ENCODE results near the gene AGBL4. TPM values are rescaled to one million over a fixed set of nuclear protein-coding genes. Genes with fewer than 3 reads are reported as not detected.
"Not testable (repeated sequence)": the region's sequence is repeated elsewhere in the genome, so short reads cannot be mapped to it uniquely, and the experiment has no call there.

Gene AGBL4
- total and polyA plus RNA-seq, 2 donors: 0.18 to 0.24 TPM

DNA sequence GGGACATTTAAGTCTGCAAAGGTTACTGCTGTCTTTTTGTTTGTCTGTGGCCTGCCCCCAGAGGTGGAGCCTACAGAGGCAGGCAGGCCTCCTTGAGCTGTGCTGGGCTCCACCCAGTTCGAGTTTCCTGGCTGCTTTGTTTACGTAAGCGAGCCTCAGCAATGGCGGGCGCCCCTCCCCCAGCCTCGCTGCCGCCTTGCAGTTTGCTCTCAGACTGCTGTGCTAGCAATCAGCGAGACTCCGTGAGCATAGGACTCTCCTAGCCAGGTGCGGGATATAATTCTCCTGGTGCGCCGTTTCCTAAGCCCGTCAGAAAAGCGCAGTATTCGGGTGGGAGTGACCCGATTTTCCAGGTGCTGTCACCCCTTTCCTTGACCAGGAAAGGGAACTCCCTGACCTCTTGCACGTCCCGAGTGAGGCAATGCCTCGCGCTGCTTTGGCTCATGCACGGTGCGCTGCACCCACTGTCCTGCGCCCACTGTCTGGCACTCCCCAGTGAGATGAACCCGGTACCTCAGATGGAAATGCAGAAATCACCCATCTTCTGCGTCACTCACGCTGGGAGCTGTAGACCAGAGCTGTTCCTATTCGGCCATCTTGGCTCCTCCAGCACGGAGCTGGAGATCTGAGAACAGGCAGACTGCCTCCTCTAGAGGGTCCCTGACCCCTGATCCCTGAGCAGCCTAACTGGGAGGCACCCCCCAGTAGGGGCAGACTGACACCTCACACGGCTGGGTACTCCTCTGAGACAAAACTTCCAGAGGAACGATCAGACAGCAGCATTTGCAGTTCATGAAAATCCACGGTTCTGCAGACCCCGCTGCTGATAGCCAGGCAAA, 766.3 kb downstream of the AGBL4 start:
- not testable (repeated sequence) for DNase-seq (ENCODE audit: low read depth in 6 of 9, low spot score in 9 of 9); H3K9me3 ChIP-seq (ENCODE audit: control insufficient read depth in 2 of 2, insufficient read depth in 1 of 2, low read length in 1 of 2); H3K27me3 ChIP-seq (ENCODE audit: control insufficient read depth in 2 of 2, insufficient read depth in 1 of 2, low read length in 1 of 2); H3K27ac ChIP-seq (ENCODE audit: low read depth in 1 of 2, low read length in 1 of 2); H3K4me1 ChIP-seq (ENCODE audit: control insufficient read depth in 2 of 2, insufficient read depth in 2 of 2, low read length in 2 of 2); H3K36me3 ChIP-seq (ENCODE audit: control insufficient read depth in 2 of 2, insufficient read depth in 2 of 2, low read length in 1 of 2); H3K4me3 ChIP-seq (ENCODE audit: low read length in 2 of 2)
- WGBS: 86% methylated on average over 32 of the region's 32 CpGs

DNA sequence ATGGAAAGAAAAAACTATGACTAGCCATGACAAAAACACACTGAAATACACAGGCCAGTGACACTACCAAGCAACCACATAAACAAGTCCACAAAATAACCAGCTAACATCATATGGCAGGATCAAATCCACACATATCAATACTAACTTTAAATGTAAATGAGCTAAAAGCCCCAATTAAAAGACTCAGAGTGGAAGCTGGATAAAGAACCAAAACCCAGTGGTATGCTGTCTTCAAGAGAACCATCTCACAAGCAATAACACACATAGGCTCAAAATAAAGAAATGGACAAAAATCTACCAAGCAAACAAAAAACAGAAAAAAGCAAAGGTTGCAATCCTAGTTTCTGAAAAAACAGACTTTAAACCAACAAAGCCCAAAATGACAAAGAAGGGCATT, 770.8 kb downstream of the AGBL4 start:
- no peak overlapping the region for H3K27ac ChIP-seq (ENCODE audit: low read depth in 1 of 2, low read length in 1 of 2)
- H3K4me1 ChIP-seq (ENCODE audit: control insufficient read depth in 2 of 2, insufficient read depth in 2 of 2, low read length in 2 of 2): no peaks in the 10 kb centered on the region
- H3K9me3 ChIP-seq (ENCODE audit: control insufficient read depth in 2 of 2, insufficient read depth in 1 of 2, low read length in 1 of 2): peaks cover 1 to 14% of the 10 kb centered on the region in 2 donors
- no peaks in the 10 kb centered on the region for H3K27me3 ChIP-seq (ENCODE audit: control insufficient read depth in 2 of 2, insufficient read depth in 1 of 2, low read length in 1 of 2)
- DNase-seq (ENCODE audit: low read depth in 6 of 9, low spot score in 9 of 9): no peak
- H3K36me3 ChIP-seq (ENCODE audit: control insufficient read depth in 2 of 2, insufficient read depth in 2 of 2, low read length in 1 of 2): no peaks in the 10 kb centered on the region
- H3K4me3 ChIP-seq (ENCODE audit: low read length in 2 of 2): no peak overlapping the region

GRCh38 chr1:49251019-49251784, 772.6 kb downstream of the AGBL4 start:
- no peak for DNase-seq (ENCODE audit: low read depth in 6 of 9, low spot score in 9 of 9)
- WGBS: 95% methylated on average over 2 of the region's 2 CpGs

DNA sequence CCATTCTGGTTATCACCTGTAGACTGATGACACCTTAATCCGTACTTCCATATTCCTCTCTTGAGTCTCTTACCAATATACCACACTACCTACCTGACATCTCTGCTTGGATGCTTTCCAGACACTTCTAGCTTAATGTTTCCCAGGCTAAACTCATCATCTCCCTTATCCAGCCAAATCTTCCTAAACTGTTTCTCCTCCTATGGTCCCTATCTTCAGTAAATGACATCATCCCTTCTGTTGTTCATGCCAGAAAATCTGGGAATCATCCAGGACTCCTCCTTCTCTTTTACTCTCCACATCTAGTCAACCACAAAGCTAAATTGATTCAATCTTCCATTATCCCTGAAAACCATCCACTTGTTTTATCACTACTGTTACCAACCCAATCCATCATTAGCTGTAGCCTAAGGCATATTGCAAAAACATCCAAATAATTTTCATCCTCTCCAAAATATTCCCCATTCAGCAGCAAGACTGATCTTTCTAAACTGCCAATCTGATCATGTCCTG, 783.0 kb downstream of the AGBL4 start:
- Histone ChIP-seq H3K4me1 (ENCODE audit: control insufficient read depth in 2 of 2, insufficient read depth in 2 of 2, low read length in 2 of 2) (no peaks in the 10 kb centered on the region), H3K36me3 (ENCODE audit: control insufficient read depth in 2 of 2, insufficient read depth in 2 of 2, low read length in 1 of 2) (no peaks in the 10 kb centered on the region), H3K9me3 (ENCODE audit: control insufficient read depth in 2 of 2, insufficient read depth in 1 of 2, low read length in 1 of 2) (no peaks in the 10 kb centered on the region), H3K27me3 (ENCODE audit: control insufficient read depth in 2 of 2, insufficient read depth in 1 of 2, low read length in 1 of 2) (no peaks in the 10 kb centered on the region), H3K27ac (ENCODE audit: low read depth in 1 of 2, low read length in 1 of 2) (no peak overlapping the region), H3K4me3 (ENCODE audit: low read length in 2 of 2) (no peak overlapping the region)
- WGBS: 98% methylated on average over 1 of the region's 1 CpG
- DNase-seq (ENCODE audit: low read depth in 6 of 9, low spot score in 9 of 9): no peak

More at GRCh38 chr1:49251019-49251784, 772.6 kb downstream of the AGBL4 start:
- H3K4me1 ChIP-seq (ENCODE audit: control insufficient read depth in 2 of 2, insufficient read depth in 2 of 2, low read length in 2 of 2): no peaks in the 10 kb centered on the region
- H3K36me3 ChIP-seq (ENCODE audit: control insufficient read depth in 2 of 2, insufficient read depth in 2 of 2, low read length in 1 of 2): no peaks in the 10 kb centered on the region
- no peak overlapping the region for H3K4me3 ChIP-seq (ENCODE audit: low read length in 2 of 2)
- no peak overlapping the region for H3K27ac ChIP-seq (ENCODE audit: low read depth in 1 of 2, low read length in 1 of 2)
- no peaks in the 10 kb centered on the region for H3K27me3 ChIP-seq (ENCODE audit: control insufficient read depth in 2 of 2, insufficient read depth in 1 of 2, low read length in 1 of 2)
- peaks cover 1 to 8% of the 10 kb centered on the region in 2 donors for H3K9me3 ChIP-seq (ENCODE audit: control insufficient read depth in 2 of 2, insufficient read depth in 1 of 2, low read length in 1 of 2)

- no peaks in the 10 kb centered on the region for H3K4me1 ChIP-seq (ENCODE audit: control insufficient read depth in 2 of 2, insufficient read depth in 2 of 2, low read length in 2 of 2)
- H3K27ac ChIP-seq (ENCODE audit: low read depth in 1 of 2, low read length in 1 of 2): no peak overlapping the region
- no peaks in the 10 kb centered on the region for H3K27me3 ChIP-seq (ENCODE audit: control insufficient read depth in 2 of 2, insufficient read depth in 1 of 2, low read length in 1 of 2)
- H3K9me3 ChIP-seq (ENCODE audit: control insufficient read depth in 2 of 2, insufficient read depth in 1 of 2, low read length in 1 of 2): no peaks in the 10 kb centered on the region
- DNase-seq (ENCODE audit: low read depth in 6 of 9, low spot score in 9 of 9): no peak
- H3K36me3 ChIP-seq (ENCODE audit: control insufficient read depth in 2 of 2, insufficient read depth in 2 of 2, low read length in 1 of 2): no peaks in the 10 kb centered on the region
- H3K4me3 ChIP-seq (ENCODE audit: low read length in 2 of 2): no peak overlapping the region
- 53% methylated on average over 1 of the region's 1 CpG for WGBS
Observed at GRCh38 chr1:49234988-49235387, 788.8 kb downstream of the AGBL4 start.

- Histone ChIP-seq H3K4me1 (ENCODE audit: control insufficient read depth in 2 of 2, insufficient read depth in 2 of 2, low read length in 2 of 2) (no peaks in the 10 kb centered on the region), H3K27ac (ENCODE audit: low read depth in 1 of 2, low read length in 1 of 2) (no peak overlapping the region), H3K36me3 (ENCODE audit: control insufficient read depth in 2 of 2, insufficient read depth in 2 of 2, low read length in 1 of 2) (no peaks in the 10 kb centered on the region), H3K4me3 (ENCODE audit: low read length in 2 of 2) (no peak overlapping the region), H3K9me3 (ENCODE audit: control insufficient read depth in 2 of 2, insufficient read depth in 1 of 2, low read length in 1 of 2) (no peaks in the 10 kb centered on the region), H3K27me3 (ENCODE audit: control insufficient read depth in 2 of 2, insufficient read depth in 1 of 2, low read length in 1 of 2) (no peaks in the 10 kb centered on the region)
- WGBS: 72% methylated on average over 1 of the region's 1 CpG
- no peak for DNase-seq (ENCODE audit: low read depth in 6 of 9, low spot score in 9 of 9)
Observed at GRCh38 chr1:49229555-49229954, 794.2 kb downstream of the AGBL4 start.

DNA sequence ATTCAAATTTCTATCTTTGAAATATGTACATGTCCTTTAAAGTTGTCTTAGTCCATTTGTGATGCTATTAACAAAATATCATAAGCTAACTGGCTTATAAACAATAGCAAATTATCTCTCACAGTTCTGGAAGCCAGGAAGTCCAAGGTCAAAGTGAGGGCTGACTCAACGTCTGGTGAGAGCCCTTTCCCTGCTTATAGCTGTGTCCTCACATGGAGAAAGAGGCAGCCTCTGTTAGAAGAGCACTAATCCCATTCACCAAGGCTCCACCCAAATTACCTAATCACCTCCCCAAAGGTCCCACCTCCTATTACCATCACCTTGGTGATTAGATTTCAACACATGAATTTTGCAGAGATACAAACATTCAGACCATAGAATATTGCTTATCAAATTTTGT, 797.0 kb downstream of the AGBL4 start:
- H3K27me3 ChIP-seq (ENCODE audit: control insufficient read depth in 2 of 2, insufficient read depth in 1 of 2, low read length in 1 of 2): no peaks in the 10 kb centered on the region
- H3K9me3 ChIP-seq (ENCODE audit: control insufficient read depth in 2 of 2, insufficient read depth in 1 of 2, low read length in 1 of 2): no peaks in the 10 kb centered on the region
- 48% methylated on average over 1 of the region's 1 CpG for WGBS
- no peak for DNase-seq (ENCODE audit: low read depth in 6 of 9, low spot score in 9 of 9)
- H3K4me1 ChIP-seq (ENCODE audit: control insufficient read depth in 2 of 2, insufficient read depth in 2 of 2, low read length in 2 of 2): no peaks in the 10 kb centered on the region
- H3K4me3 ChIP-seq (ENCODE audit: low read length in 2 of 2): no peak overlapping the region
- H3K27ac ChIP-seq (ENCODE audit: low read depth in 1 of 2, low read length in 1 of 2): no peak overlapping the region
- H3K36me3 ChIP-seq (ENCODE audit: control insufficient read depth in 2 of 2, insufficient read depth in 2 of 2, low read length in 1 of 2): no peaks in the 10 kb centered on the region

DNA sequence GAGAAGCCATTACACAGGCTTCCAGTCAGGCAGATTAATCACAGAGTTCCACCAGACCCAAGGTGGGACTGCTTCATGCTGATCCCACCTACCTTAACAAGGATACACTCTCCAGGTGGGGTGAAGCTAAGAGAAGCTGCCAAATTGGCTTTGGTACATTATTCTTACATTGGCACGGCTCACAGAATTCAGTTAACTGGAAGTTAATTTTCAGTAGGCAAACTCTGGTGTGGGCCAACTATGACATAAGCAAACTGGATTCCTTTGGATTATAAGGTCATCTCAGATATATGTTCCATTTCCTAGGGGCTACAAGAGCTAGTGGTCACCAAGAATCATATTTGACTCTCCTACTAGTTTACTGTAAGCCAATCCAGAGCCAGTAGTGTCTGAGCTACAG, 798.3 kb downstream of the AGBL4 start:
- Histone ChIP-seq H3K27ac (ENCODE audit: low read depth in 1 of 2, low read length in 1 of 2) (no peak overlapping the region), H3K27me3 (ENCODE audit: control insufficient read depth in 2 of 2, insufficient read depth in 1 of 2, low read length in 1 of 2) (no peaks in the 10 kb centered on the region), H3K36me3 (ENCODE audit: control insufficient read depth in 2 of 2, insufficient read depth in 2 of 2, low read length in 1 of 2) (no peaks in the 10 kb centered on the region), H3K4me3 (ENCODE audit: low read length in 2 of 2) (no peak overlapping the region), H3K9me3 (ENCODE audit: control insufficient read depth in 2 of 2, insufficient read depth in 1 of 2, low read length in 1 of 2) (no peaks in the 10 kb centered on the region), H3K4me1 (ENCODE audit: control insufficient read depth in 2 of 2, insufficient read depth in 2 of 2, low read length in 2 of 2) (no peaks in the 10 kb centered on the region)
- DNase-seq (ENCODE audit: low read depth in 6 of 9, low spot score in 9 of 9): no peak
- 89% methylated on average over 1 of the region's 1 CpG for WGBS

GRCh38 chr1:49213301-49213700, 810.5 kb downstream of the AGBL4 start:
- Histone ChIP-seq H3K27ac (ENCODE audit: low read depth in 1 of 2, low read length in 1 of 2) (no peak overlapping the region), H3K4me1 (ENCODE audit: control insufficient read depth in 2 of 2, insufficient read depth in 2 of 2, low read length in 2 of 2) (no peaks in the 10 kb centered on the region), H3K9me3 (ENCODE audit: control insufficient read depth in 2 of 2, insufficient read depth in 1 of 2, low read length in 1 of 2) (no peaks in the 10 kb centered on the region), H3K4me3 (ENCODE audit: low read length in 2 of 2) (no peak overlapping the region), H3K36me3 (ENCODE audit: control insufficient read depth in 2 of 2, insufficient read depth in 2 of 2, low read length in 1 of 2) (no peaks in the 10 kb centered on the region), H3K27me3 (ENCODE audit: control insufficient read depth in 2 of 2, insufficient read depth in 1 of 2, low read length in 1 of 2) (no peaks in the 10 kb centered on the region)
- 91% methylated on average over 4 of the region's 4 CpGs for WGBS
- DNase-seq (ENCODE audit: low read depth in 6 of 9, low spot score in 9 of 9): no peak
